Stimulated activated CD8-positive, alpha-beta memory T cell treated with anti-CD3 and anti-CD28 coated beads, Interleukin-4, amount 100 ng/mL, for 4 hours (primary cell): ENCODE data around the gene CXorf58.

ENCODE experiments used
- DNase-seq, 2 donors: peaks; one replicate each; pipeline ENCODE4 v3.0.0-alpha.2; 2020; ENCODE audit warnings: low read depth in 2 of 2, low spot score in 1 of 2

Gene CXorf58

DNA sequence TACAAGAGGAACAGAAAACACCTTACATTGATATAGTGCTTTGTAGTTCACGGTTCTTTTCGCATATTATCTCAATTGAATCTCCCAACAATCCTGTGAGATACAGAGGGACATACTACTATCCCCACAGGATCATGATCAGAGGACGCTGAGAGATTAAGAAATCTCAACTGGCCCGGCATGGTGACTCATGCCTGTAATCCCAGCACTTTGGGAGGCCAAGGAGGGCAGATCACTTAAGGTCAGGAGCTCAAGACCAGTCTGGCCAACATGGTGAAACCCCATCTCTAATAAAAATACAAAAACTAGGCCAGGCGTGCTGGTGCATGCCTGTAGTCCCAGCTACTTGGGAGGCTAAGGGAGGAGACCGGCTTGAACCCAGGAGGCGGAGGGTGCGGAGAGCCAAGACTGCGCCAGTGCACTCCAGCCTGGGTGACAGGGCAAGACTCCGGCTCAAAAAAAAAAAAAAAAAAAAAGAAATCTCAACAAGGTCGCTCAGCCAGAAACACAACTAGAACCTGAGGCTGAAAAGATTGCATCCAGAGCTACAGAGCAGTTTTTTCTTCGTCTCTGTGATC lies 7.5 kb upstream of the CXorf58 start:
- no peak for DNase-seq

GRCh38 chrX:23901060-23901459 lies 6.7 kb upstream of the CXorf58 start:
- DNase-seq, result no peak

DNA sequence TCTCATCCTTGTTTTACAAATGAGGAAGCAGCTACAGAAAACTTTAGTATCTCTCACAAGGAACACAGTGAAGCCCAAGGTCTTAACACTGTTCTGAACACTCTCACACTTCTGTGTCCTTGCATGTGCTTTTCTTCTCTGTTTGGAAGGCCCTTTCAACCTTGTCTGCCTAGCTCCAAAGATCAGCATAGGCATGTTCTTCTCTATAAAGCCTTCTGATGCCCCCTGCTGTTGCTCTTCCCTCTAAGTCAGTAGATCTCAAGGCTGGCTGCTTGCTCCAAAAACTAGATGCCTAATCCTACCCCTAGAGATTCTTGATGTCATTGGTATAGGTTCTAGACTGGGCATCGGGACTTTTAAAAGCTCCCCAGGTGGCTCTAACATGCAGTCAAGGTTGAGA lies 6.0 kb upstream of the CXorf58 start:
- no peak for DNase-seq

DNA sequence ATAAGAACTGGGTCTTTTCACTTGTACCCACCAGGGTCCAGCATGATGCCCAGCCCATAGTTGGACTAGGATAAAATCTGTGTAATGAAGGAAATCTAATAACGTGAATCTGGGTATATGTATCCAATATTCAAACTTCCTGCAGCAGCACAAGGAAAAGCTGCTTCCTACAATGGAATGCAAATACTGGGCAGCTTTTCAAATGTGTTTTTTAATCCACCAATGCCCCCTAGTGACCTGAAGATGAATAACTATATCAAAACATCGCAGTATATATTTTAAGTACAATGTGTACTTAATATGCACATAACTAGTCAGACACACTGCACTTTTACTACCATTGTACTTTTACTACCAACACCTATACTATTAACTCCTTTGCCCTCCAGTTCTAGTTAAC lies 5.4 kb upstream of the CXorf58 start:
- DNase-seq, result no peak

DNA sequence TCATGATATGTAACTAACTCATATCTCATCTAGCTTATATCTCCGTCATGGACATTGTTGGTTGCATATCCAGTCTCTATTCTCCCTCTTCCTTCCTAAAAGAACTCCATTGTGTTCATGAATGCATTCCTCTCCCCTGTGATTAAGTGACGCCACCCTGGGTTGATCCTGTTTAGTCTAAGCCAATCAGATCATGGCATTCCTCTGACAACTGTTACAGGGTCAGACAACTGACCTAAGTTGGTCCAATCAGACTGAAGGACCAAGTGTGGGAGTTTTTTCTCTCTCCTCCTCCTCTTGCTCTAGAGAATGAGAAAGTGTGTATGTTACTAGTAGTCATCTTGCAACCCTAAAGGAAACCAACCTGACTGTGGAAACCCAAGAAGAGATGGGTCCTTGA lies 3.7 kb upstream of the CXorf58 start:
- DNase-seq, result no peak

DNA sequence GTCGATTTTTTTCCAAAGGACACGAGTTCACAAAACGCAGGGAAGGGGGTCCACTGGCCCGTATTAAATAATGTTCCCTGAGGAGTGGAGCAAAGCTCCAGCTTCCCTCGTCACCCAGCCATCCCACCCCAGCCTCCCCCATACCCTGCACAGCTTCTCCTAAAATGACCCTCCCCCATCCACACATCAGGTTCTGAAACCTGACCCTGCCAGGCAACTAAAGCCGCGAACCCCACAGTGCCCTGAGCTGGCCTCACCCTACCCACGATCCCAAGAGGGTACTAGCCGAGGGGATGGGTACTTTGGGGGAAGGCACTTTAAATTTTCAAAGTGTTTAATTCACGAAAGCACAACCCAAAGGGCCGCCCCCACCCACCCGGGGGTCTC lies 702 bp upstream of the CXorf58 start:
- no peak for DNase-seq

DNA sequence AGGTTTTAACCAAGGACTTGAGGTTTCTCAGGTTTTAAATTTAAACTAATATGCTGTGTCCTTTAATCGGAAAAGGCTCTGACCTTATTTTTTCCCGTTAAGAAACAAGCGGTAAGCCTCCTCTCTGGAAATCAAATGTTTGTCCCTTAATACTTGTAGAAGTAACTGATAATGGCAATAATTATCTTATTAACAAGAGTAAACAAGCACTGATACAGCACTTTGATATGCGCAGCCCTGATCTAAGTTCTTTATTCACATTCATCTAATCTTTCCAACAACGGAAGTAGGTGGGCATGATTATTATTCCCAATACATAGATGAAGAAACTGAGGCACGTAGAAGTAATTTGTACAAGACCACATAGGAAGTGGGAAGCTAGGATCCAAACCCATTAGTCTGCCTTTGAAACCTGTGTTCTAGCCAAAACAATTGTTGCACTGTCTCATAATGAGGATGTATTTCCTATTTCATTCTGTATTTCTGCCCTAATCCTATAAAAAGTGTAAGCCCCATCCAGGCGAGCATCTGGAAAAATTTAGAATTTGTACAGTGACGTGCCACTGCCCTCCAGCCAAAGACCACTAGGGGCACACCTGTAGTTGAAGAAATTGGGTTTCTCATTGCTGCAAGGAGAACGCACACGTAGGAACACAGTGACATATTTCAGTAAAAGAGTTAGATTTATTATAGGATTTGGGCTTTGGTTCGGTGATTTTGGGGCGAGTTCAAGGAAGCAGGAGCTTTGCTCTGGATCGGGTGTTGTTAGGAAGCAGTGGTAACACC lies 606 bp downstream of the CXorf58 start:
- no peak for DNase-seq

DNA sequence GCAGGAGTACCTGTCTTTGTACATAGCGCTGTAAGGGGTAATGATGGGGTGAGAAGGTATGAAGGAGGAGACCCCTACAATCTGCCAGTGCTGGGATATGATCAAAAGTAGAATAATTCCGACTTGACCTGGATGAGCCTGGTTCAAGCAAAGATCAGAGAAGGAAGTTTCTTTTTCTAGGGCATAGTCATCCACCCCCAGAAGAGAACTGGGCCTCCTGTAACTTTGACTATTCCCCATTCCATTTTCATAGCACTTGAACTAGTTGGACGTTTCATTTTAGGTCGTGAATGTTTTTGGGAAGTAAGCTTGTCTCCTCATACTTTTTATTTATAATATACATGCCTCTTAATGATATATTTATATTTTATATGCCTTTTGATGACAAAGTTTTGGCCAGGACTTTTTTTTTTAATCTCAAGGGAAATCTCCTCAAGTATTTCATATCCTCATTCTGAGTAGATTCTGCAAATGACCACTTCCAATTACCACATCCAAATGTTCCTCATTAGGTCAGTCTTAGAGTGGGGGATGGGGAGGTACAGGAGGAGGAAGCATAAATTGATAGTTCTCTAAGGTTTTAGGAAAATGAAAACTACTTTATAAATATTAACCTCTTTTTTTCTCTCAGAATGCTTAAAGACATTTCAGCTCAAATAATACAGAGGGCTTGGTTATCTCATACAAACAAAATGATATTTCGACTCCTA lies 3.5 kb downstream of the CXorf58 start:
- DNase-seq, result no peak

DNA sequence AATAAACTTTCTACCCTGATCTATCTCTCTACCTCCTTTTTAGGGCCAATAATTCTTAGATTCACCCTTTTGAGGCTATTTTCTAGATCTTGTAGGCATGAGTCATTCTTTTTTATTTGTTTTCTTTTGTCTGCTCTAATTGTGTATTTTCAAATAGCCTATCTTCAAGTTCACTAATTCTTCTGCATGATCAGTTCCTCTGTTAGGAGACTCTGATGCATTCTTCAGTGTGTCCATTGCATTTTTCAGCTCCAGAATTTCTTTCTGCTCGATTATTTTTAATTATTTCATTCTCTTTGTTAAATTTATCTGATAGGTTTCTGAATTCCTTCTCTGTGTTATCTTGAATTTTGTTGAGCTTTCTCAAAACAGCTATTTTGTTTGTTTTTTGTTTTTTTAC lies 11.3 kb downstream of the CXorf58 start:
- no peak for DNase-seq

GRCh38 chrX:23919706-23920320 lies 12.0 kb downstream of the CXorf58 start:
- no peak for DNase-seq

GRCh38 chrX:23926015-23926414 lies 18.2 kb downstream of the CXorf58 start:
- no peak for DNase-seq

GRCh38 chrX:23930894-23931604 lies 23.2 kb downstream of the CXorf58 start:
- DNase-seq, result no peak

GRCh38 chrX:23932046-23932445 lies 24.2 kb downstream of the CXorf58 start:
- no peak for DNase-seq

- DNase-seq, result no peak
Observed at GRCh38 chrX:23935106-23935505, 27.3 kb downstream of the CXorf58 start.

- DNase-seq, result no peak
Observed at GRCh38 chrX:23936180-23936579, 28.4 kb downstream of the CXorf58 start.

GRCh38 chrX:23937100-23937499 lies 29.3 kb downstream of the CXorf58 start:
- no peak for DNase-seq

DNA sequence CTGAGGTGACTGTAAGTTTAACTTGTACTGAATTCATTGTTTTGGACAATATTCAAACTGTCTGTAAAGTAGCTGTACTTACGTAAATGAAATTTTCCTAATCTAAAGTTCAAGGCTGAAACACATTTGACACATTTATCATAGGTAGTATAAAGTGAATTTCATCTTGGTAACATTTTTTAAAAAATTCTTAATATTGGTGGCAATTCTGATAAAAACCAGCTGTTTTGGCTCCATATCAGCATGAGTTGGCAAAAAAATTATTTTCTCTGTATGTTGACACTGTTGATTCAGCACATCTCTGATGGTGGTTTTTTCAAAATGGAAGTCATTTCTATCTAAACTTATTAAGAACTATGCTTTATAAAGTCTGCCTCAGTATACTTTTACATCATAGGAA lies 30.9 kb downstream of the CXorf58 start:
- DNase-seq, result no peak

DNA sequence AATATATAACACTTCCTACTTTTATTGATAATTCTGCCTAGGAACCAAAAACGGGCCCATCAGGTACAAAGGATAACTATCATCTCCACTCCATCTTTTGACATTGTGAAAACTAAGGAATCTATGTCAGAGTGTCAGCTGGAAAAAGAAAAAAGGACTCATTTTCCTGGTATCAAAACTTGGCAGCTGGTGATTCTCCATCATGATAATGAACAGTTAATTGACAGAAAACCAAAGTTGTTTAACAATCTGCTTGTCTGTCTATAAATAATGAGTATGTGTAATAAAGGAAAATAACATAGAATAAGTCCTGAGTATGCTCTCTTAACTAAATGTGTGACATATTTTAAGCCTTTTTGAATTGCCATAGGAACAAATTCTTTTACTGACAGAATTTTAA lies 31.4 kb downstream of the CXorf58 start:
- DNase-seq, result no peak

- no peak for DNase-seq
Observed at GRCh38 chrX:23944234-23944633, 36.4 kb downstream of the CXorf58 start.

GRCh38 chrX:23945206-23945605 lies 37.4 kb downstream of the CXorf58 start:
- no peak for DNase-seq

DNA sequence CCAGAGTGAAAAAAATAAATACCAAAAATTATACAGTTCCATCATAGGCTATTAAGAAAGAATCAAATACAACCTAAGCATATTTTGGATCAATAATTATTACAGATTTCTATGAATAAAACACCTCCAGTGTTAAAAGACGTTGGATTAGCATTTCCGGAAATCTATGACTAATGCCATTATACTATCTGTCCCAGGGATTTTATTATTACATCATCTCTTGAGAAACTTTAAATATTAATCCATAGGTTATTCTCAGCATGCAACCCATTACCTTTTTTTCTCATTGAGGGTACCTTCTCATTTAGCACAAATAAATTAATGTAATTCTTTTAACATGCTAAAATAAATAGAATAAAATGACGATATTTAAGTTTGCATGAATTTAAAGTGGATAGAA lies 44.6 kb downstream of the CXorf58 start:
- no peak for DNase-seq
